Muscle layer of colon (tissue), 2 donors: ENCODE measurements around the gene ATP1A2.

ENCODE experiments used
- H3K27ac ChIP-seq: one replicate; pipeline ENCODE4 v1.7.0; 2013; ENCODE audit warnings: low read depth, mild to moderate bottlenecking, low read length, moderate library complexity
- H3K27me3 ChIP-seq, 2 donors: one replicate each; pipeline ENCODE4 v1.7.0; 2013; ENCODE audit warnings: low read length in 2 of 2, mild to moderate bottlenecking in 2 of 2; ENCODE audit not compliant: insufficient read depth in 2 of 2, control insufficient read depth in 1 of 2
- H3K36me3 ChIP-seq: one replicate; pipeline ENCODE4 v1.7.0; 2013; ENCODE audit warnings: mild to moderate bottlenecking, low read length; ENCODE audit not compliant: insufficient read depth
- H3K4me1 ChIP-seq: one replicate; pipeline ENCODE4 v1.7.0; 2013; ENCODE audit warnings: mild to moderate bottlenecking, low read length; ENCODE audit not compliant: insufficient read depth
- H3K4me3 ChIP-seq, 2 donors: one replicate each; pipeline ENCODE4 v1.7.0; 2013; ENCODE audit warnings: low read length in 2 of 2, low read depth in 1 of 2, mild to moderate bottlenecking in 1 of 2, moderate library complexity in 1 of 2
- H3K9ac ChIP-seq: one replicate; pipeline ENCODE4 v1.7.0; 2013; ENCODE audit warnings: low read length
- H3K9me3 ChIP-seq: one replicate; pipeline ENCODE4 v1.7.0; 2013; ENCODE audit warnings: mild to moderate bottlenecking, low read length
- donor health status: abdominal sarcoma.
- donor health status: Adenocarcinoma of cecum.

ATP1A2 gene

GRCh38 chr1:160158031-160158430, 42.5 kb downstream of the ATP1A2 start:
- H3K27ac ChIP-seq = no peak overlapping the region
- no peak overlapping the region for H3K4me3 ChIP-seq
- no peaks in the 10 kb centered on the region for H3K4me1 ChIP-seq
- H3K9ac ChIP-seq = no peak overlapping the region
- H3K36me3 ChIP-seq = no peaks in the 10 kb centered on the region
- no peaks in the 10 kb centered on the region for H3K27me3 ChIP-seq
- no peaks in the 10 kb centered on the region for H3K9me3 ChIP-seq

- Histone ChIP-seq H3K27me3 (no peaks in the 10 kb centered on the region), H3K27ac (no peak overlapping the region), H3K4me1 (no peaks in the 10 kb centered on the region), H3K9me3 (no peaks in the 10 kb centered on the region), H3K9ac (no peak overlapping the region), H3K4me3 (no peak overlapping the region), H3K36me3 (no peaks in the 10 kb centered on the region)
Measured at GRCh38 chr1:160158534-160158933, 43.0 kb downstream of the ATP1A2 start.

- no peaks in the 10 kb centered on the region for H3K27me3 ChIP-seq
- H3K27ac ChIP-seq = no peak overlapping the region
- H3K4me1 ChIP-seq = no peaks in the 10 kb centered on the region
- H3K9ac ChIP-seq = no peak overlapping the region
- H3K9me3 ChIP-seq = no peaks in the 10 kb centered on the region
- no peak overlapping the region for H3K4me3 ChIP-seq
- H3K36me3 ChIP-seq = no peaks in the 10 kb centered on the region
Measured at GRCh38 chr1:160159846-160160245, 44.3 kb downstream of the ATP1A2 start.

GRCh38 chr1:160161965-160162705, 46.6 kb downstream of the ATP1A2 start:
- Histone ChIP-seq H3K27me3 (no peaks in the 10 kb centered on the region), H3K4me1 (no peaks in the 10 kb centered on the region), H3K4me3 (no peak overlapping the region), H3K9me3 (no peaks in the 10 kb centered on the region), H3K9ac (no peak overlapping the region), H3K36me3 (no peaks in the 10 kb centered on the region), H3K27ac (no peak overlapping the region)

- H3K9ac ChIP-seq = no peak overlapping the region
- no peaks in the 10 kb centered on the region for H3K27me3 ChIP-seq
- no peaks in the 10 kb centered on the region for H3K36me3 ChIP-seq
- H3K27ac ChIP-seq = no peak overlapping the region
- H3K4me1 ChIP-seq = no peaks in the 10 kb centered on the region
- H3K4me3 ChIP-seq = no peak overlapping the region
- no peaks in the 10 kb centered on the region for H3K9me3 ChIP-seq
Measured at GRCh38 chr1:160162931-160163330, 47.4 kb downstream of the ATP1A2 start.

- Histone ChIP-seq H3K4me1 (no peaks in the 10 kb centered on the region), H3K36me3 (no peaks in the 10 kb centered on the region), H3K27me3 (no peaks in the 10 kb centered on the region), H3K4me3 (no peak overlapping the region), H3K9ac (no peak overlapping the region), H3K27ac (no peak overlapping the region), H3K9me3 (no peaks in the 10 kb centered on the region)
Measured at GRCh38 chr1:160163615-160164014, 48.1 kb downstream of the ATP1A2 start.

GRCh38 chr1:160164121-160164520, 48.6 kb downstream of the ATP1A2 start:
- H3K36me3 ChIP-seq = no peaks in the 10 kb centered on the region
- H3K9me3 ChIP-seq = no peaks in the 10 kb centered on the region
- H3K9ac ChIP-seq = no peak overlapping the region
- no peaks in the 10 kb centered on the region for H3K4me1 ChIP-seq
- no peak overlapping the region for H3K27ac ChIP-seq
- no peaks in the 10 kb centered on the region for H3K27me3 ChIP-seq
- no peak overlapping the region for H3K4me3 ChIP-seq

GRCh38 chr1:160166166-160166868, 50.8 kb downstream of the ATP1A2 start:
- no peaks in the 10 kb centered on the region for H3K27me3 ChIP-seq
- H3K4me1 ChIP-seq = no peaks in the 10 kb centered on the region
- H3K27ac ChIP-seq = no peak overlapping the region
- H3K9me3 ChIP-seq = no peaks in the 10 kb centered on the region
- no peaks in the 10 kb centered on the region for H3K36me3 ChIP-seq
- no peak overlapping the region for H3K4me3 ChIP-seq
- no peak overlapping the region for H3K9ac ChIP-seq

- Histone ChIP-seq H3K36me3 (no peaks in the 10 kb centered on the region), H3K9me3 (no peaks in the 10 kb centered on the region), H3K27ac (no peak overlapping the region), H3K4me1 (no peaks in the 10 kb centered on the region), H3K27me3 (no peaks in the 10 kb centered on the region), H3K9ac (no peak overlapping the region), H3K4me3 (no peak overlapping the region)
Measured at GRCh38 chr1:160167056-160167455, 51.5 kb downstream of the ATP1A2 start.

- H3K4me3 ChIP-seq = no peak overlapping the region
- no peak overlapping the region for H3K27ac ChIP-seq
- no peaks in the 10 kb centered on the region for H3K27me3 ChIP-seq
- H3K9me3 ChIP-seq = no peaks in the 10 kb centered on the region
- no peaks in the 10 kb centered on the region for H3K36me3 ChIP-seq
- no peaks in the 10 kb centered on the region for H3K4me1 ChIP-seq
- H3K9ac ChIP-seq = no peak overlapping the region
Measured at GRCh38 chr1:160167580-160167979, 52.0 kb downstream of the ATP1A2 start.

GRCh38 chr1:160168016-160168415, 52.5 kb downstream of the ATP1A2 start:
- no peaks in the 10 kb centered on the region for H3K27me3 ChIP-seq
- no peaks in the 10 kb centered on the region for H3K9me3 ChIP-seq

More at GRCh38 chr1:160168016-160168415, 52.5 kb downstream of the ATP1A2 start:
- Histone ChIP-seq H3K27ac (no peak overlapping the region), H3K9ac (no peak overlapping the region), H3K36me3 (no peaks in the 10 kb centered on the region), H3K4me1 (no peaks in the 10 kb centered on the region), H3K4me3 (no peak overlapping the region)
